ENCODE measurements around the gene TIAM2.

TIAM2 gene

DNA sequence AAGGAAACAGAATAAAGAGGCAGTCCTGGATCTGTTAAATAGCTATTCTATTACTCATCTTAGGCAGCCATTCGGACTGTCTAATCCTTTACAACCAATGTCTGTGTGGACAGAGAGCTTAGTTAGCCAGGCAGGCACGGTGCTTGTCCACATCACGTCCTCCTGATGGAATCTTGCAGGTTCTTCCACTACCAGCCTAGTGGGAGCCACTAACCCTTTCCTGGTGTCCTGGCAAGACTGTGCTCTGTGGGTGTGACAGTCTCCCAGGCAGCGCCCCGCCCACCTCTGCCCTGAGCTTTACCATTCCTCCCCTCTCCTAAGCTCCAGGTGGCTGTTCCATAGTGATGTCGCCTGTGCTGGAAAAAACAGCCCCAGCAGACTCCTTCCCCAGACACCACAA is 190.4 kb downstream of the TIAM2 start:
- no peak for ATAC-seq (ENCODE audit: insufficient read depth, low read depth)
- Histone ChIP-seq H3K4me1 (ENCODE audit: insufficient read depth, low read length) (no peaks in the 10 kb centered on the region), H3K4me3 (ENCODE audit: low read depth in 1 of 2, low read length in 2 of 2) (no peak overlapping the region), H3K9me3 (ENCODE audit: insufficient read depth, low read length, severe bottlenecking) (no peaks in the 10 kb centered on the region), H3K79me2 (ENCODE audit: insufficient read depth, low read length) (no peaks in the 10 kb centered on the region), H3K36me3 (ENCODE audit: insufficient read depth, low read length) (no peaks in the 10 kb centered on the region), H3K4me2 (ENCODE audit: insufficient read depth, low read length) (no peak overlapping the region), H4K20me1 (ENCODE audit: insufficient read depth, low read length) (no peaks in the 10 kb centered on the region), H2AFZ (ENCODE audit: low read depth, low read length) (no peak overlapping the region), H3K27me3 (ENCODE audit: insufficient read depth, low read length, poor library complexity) (no peaks in the 10 kb centered on the region), H3K27ac (ENCODE audit: low read length) (no peak overlapping the region), H3K9ac (ENCODE audit: low read depth, low read length) (no peak overlapping the region)
- no peak for TF ChIP-seq CTCF (IDR thresholded peaks at IDR 0.05; ENCODE audit: borderline replicate concordance, extremely low read depth, low read length, poor library complexity, severe bottlenecking)
- no peak for TF ChIP-seq EZH2 (IDR thresholded peaks at IDR 0.05; ENCODE audit: borderline replicate concordance, low read depth, low read length, severe bottlenecking)
- no peak for DNase-seq

DNA sequence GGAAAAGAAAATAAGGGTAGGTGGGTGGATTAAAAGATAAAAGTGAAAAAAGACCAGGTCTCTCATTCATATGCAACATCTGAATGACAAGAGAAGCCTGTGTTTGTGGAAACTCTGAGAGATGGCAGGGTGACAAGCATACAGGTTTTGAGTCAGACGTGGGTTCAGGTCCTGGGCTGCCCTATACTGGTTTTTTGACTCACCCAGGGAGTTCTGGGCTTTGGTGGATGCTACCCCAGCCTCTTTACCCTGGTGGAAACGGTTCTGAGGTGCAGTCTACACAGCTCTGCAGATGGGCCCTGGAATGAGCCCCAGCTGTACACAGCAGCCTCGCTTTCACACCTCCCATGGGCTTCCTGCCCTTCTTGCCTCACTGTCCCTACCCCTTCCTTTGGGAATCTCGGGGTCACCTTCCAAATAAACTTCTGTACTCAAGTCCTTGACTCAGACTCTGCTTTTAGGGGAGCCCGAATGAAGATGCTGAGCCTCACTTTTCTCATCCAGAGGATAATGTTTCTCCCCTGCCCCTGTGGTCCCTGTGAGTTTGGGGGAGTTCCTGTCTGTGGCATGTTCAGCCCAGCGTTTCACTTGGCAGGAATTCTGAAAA is 191.0 kb downstream of the TIAM2 start:
- ATAC-seq (ENCODE audit: insufficient read depth, low read depth): no peak
- Histone ChIP-seq H4K20me1 (ENCODE audit: insufficient read depth, low read length) (no peaks in the 10 kb centered on the region), H3K27ac (ENCODE audit: low read length) (no peak overlapping the region), H3K9ac (ENCODE audit: low read depth, low read length) (no peak overlapping the region), H3K4me2 (ENCODE audit: insufficient read depth, low read length) (no peak overlapping the region), H3K27me3 (ENCODE audit: insufficient read depth, low read length, poor library complexity) (peaks cover 2% of the 10 kb centered on the region), H3K36me3 (ENCODE audit: insufficient read depth, low read length) (no peaks in the 10 kb centered on the region), H2AFZ (ENCODE audit: low read depth, low read length) (no peak overlapping the region), H3K4me1 (ENCODE audit: insufficient read depth, low read length) (no peaks in the 10 kb centered on the region), H3K79me2 (ENCODE audit: insufficient read depth, low read length) (no peaks in the 10 kb centered on the region), H3K4me3 (ENCODE audit: low read depth in 1 of 2, low read length in 2 of 2) (no peak overlapping the region), H3K9me3 (ENCODE audit: insufficient read depth, low read length, severe bottlenecking) (no peaks in the 10 kb centered on the region)
- TF ChIP-seq CTCF (IDR thresholded peaks at IDR 0.05; ENCODE audit: borderline replicate concordance, extremely low read depth, low read length, poor library complexity, severe bottlenecking) (no peak), EZH2 (IDR thresholded peaks at IDR 0.05; ENCODE audit: borderline replicate concordance, low read depth, low read length, severe bottlenecking) (no peak)
- no peak for DNase-seq

- Histone ChIP-seq H3K9ac (ENCODE audit: low read depth, low read length) (no peak overlapping the region), H3K27me3 (ENCODE audit: insufficient read depth, low read length, poor library complexity) (peaks cover 2% of the 10 kb centered on the region), H3K4me3 (ENCODE audit: low read depth in 1 of 2, low read length in 2 of 2) (no peak overlapping the region), H3K79me2 (ENCODE audit: insufficient read depth, low read length) (no peaks in the 10 kb centered on the region), H3K27ac (ENCODE audit: low read length) (no peak overlapping the region), H3K9me3 (ENCODE audit: insufficient read depth, low read length, severe bottlenecking) (no peaks in the 10 kb centered on the region), H2AFZ (ENCODE audit: low read depth, low read length) (no peak overlapping the region), H3K4me2 (ENCODE audit: insufficient read depth, low read length) (no peak overlapping the region), H4K20me1 (ENCODE audit: insufficient read depth, low read length) (no peaks in the 10 kb centered on the region), H3K36me3 (ENCODE audit: insufficient read depth, low read length) (no peaks in the 10 kb centered on the region), H3K4me1 (ENCODE audit: insufficient read depth, low read length) (no peaks in the 10 kb centered on the region)
- DNase-seq (no peak), ATAC-seq (ENCODE audit: insufficient read depth, low read depth) (no peak)
- TF ChIP-seq CTCF (IDR thresholded peaks at IDR 0.05; ENCODE audit: borderline replicate concordance, extremely low read depth, low read length, poor library complexity, severe bottlenecking) (no peak), EZH2 (IDR thresholded peaks at IDR 0.05; ENCODE audit: borderline replicate concordance, low read depth, low read length, severe bottlenecking) (no peak)
Measured at GRCh38 chr6:155187106-155187505, 192.0 kb downstream of the TIAM2 start.

All from DND-41 (cell line).